Measurements from ENCODE around the gene NOL7. TPM values are rescaled to one million over a fixed set of nuclear protein-coding genes. Genes with fewer than 3 reads are reported as not detected.

NOL7 gene
- polyA plus RNA-seq (ENCODE audit: insufficient read length) = 89.6 TPM
- long read RNA-seq, donor 1, transcript NOL7-202 (8 exons, 1,184 nt) = major isoform, 43 of 92 reads
- long read RNA-seq, donor 1, partial matches to known transcripts = 48 of 92 reads
- long read RNA-seq, donor 1, other reads (novel, unspliced or antisense) = 0 of 92 reads
- long read RNA-seq, donor 2, transcript NOL7-202 (8 exons, 1,184 nt) = major isoform, 31 of 75 reads
- long read RNA-seq, donor 2, partial matches to known transcripts = 36 of 75 reads
- long read RNA-seq, donor 2, other reads (novel, unspliced or antisense) = 6 of 75 reads
- long read RNA-seq, donor 3, transcript NOL7-202 (8 exons, 1,184 nt) = major isoform, 27 of 76 reads
- long read RNA-seq, donor 3, partial matches to known transcripts = 39 of 76 reads
- long read RNA-seq, donor 3, other reads (novel, unspliced or antisense) = 7 of 76 reads
- long read RNA-seq, donor 4, partial matches to known transcripts = 0 of 2 reads
- long read RNA-seq, donor 4, other reads (novel, unspliced or antisense) = 0 of 2 reads
- long read RNA-seq, donor 5, transcript NOL7-202 (8 exons, 1,184 nt) = major isoform, 70 of 96 reads
- long read RNA-seq, donor 5, partial matches to known transcripts = 14 of 96 reads
- long read RNA-seq, donor 5, other reads (novel, unspliced or antisense) = 9 of 96 reads
- long read RNA-seq, donor 6, transcript NOL7-201 (4 exons, 646 nt) = minor isoform, 7 of 92 reads
- long read RNA-seq, donor 6, transcript NOL7-202 (8 exons, 1,184 nt) = major isoform, 41 of 92 reads
- long read RNA-seq, donor 6, partial matches to known transcripts = 36 of 92 reads
- long read RNA-seq, donor 6, other reads (novel, unspliced or antisense) = 7 of 92 reads
- long read RNA-seq, donor 7, transcript NOL7-202 (8 exons, 1,184 nt) = major isoform, 44 of 72 reads
- long read RNA-seq, donor 7, partial matches to known transcripts = 22 of 72 reads
- long read RNA-seq, donor 7, other reads (novel, unspliced or antisense) = 5 of 72 reads
- long read RNA-seq, donor 8, transcript NOL7-202 (8 exons, 1,184 nt) = major isoform, 20 of 35 reads
- long read RNA-seq, donor 8, partial matches to known transcripts = 13 of 35 reads
- long read RNA-seq, donor 8, other reads (novel, unspliced or antisense) = 0 of 35 reads

- peak; percentile 97 for DNase-seq
Observed at GRCh38 chr6:13614926-13615791, at the start of gene NOL7. Gene NOL7, plus strand, starts transcription at chr6:13615335. Its CDS starts 24 bp downstream, at chr6:13615359.

- DNase-seq = no peak
Observed at GRCh38 chr6:13565921-13566320, 49.2 kb upstream of the NOL7 start.

GRCh38 chr6:13566500-13566899 is 48.6 kb upstream of the NOL7 start:
- no peak for DNase-seq

- no peak for DNase-seq
Observed at GRCh38 chr6:13568970-13569369, 46.2 kb upstream of the NOL7 start.

- DNase-seq = no peak
Observed at GRCh38 chr6:13572240-13572639, 42.9 kb upstream of the NOL7 start.

GRCh38 chr6:13572951-13573654 is 42.0 kb upstream of the NOL7 start:
- DNase-seq = no peak

- peak; percentile 28 for DNase-seq
Observed at GRCh38 chr6:13573669-13574110, 41.4 kb upstream of the NOL7 start.

GRCh38 chr6:13574149-13574570 is 41.0 kb upstream of the NOL7 start:
- peak; percentile 92 for DNase-seq

- peak; percentile 74 for DNase-seq
Observed at GRCh38 chr6:13574571-13575376, 40.4 kb upstream of the NOL7 start, which contains the start of gene SIRT5. Gene SIRT5, plus strand, starts transcription at chr6:13574601. Its CDS starts 9,510 bp downstream, at chr6:13584111.

- DNase-seq = no peak
Observed at GRCh38 chr6:13575377-13575775, 39.8 kb upstream of the NOL7 start.

GRCh38 chr6:13576017-13576416 is 39.1 kb upstream of the NOL7 start:
- DNase-seq = no peak

GRCh38 chr6:13577926-13578325 is 37.2 kb upstream of the NOL7 start:
- no peak for DNase-seq

- no peak for DNase-seq
Observed at GRCh38 chr6:13579911-13580310, 35.2 kb upstream of the NOL7 start.

- no peak for DNase-seq
Observed at GRCh38 chr6:13581700-13582229, 33.4 kb upstream of the NOL7 start.

GRCh38 chr6:13586603-13587542 is 28.3 kb upstream of the NOL7 start:
- no peak for DNase-seq

GRCh38 chr6:13589801-13590200 is 25.3 kb upstream of the NOL7 start:
- no peak for DNase-seq

GRCh38 chr6:13590574-13591153 is 24.5 kb upstream of the NOL7 start:
- no peak for DNase-seq

Data from left kidney (tissue), 8 donors.